NCI-H2196 (cell line): Measurements from ENCODE around the gene KLF16.

Experiments used
- DNase-seq: peaks from one replicate; lab custom pipeline; 2025; ENCODE audit not compliant: unreplicated experiment; lab: John Stamatoyannopoulos, UW

The KLF16 gene

DNA sequence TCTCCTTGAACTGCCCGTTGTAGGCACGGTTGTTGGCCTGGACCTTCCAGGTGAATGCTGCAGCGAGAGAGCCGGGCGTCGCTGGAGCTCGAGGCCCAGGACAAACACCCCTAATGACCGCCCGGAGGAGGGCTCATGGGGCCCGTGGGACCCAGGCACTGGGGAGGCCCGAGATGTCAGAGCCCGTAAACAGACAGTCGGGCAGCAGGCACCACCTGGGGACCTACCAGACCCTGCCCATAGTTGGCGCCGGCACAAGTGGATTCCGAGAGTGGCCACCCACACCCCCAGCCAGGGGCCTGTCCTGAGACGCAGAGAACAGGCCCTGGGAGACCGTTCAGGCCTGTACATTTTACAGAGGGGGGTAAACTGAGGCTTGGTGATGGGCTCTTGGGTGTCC lies 53.7 kb downstream of the KLF16 start:
- no peak for DNase-seq

DNA sequence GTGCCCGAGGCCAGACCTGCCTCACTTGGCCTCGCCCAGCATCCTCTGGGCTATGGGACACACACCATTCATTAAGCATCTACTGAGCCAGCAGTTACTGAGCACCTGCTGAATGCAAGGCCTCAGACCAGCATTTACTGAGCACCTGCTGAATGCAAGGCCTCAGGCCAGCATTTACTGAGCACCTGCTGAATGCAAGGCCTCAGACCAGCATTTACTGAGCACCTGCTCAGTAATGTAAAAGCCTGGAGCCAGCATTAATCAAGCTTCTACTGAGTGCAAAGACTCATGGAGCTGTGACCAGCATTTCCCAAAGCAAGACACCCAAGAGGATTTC lies 55.0 kb downstream of the KLF16 start:
- DNase-seq = no peak

DNA sequence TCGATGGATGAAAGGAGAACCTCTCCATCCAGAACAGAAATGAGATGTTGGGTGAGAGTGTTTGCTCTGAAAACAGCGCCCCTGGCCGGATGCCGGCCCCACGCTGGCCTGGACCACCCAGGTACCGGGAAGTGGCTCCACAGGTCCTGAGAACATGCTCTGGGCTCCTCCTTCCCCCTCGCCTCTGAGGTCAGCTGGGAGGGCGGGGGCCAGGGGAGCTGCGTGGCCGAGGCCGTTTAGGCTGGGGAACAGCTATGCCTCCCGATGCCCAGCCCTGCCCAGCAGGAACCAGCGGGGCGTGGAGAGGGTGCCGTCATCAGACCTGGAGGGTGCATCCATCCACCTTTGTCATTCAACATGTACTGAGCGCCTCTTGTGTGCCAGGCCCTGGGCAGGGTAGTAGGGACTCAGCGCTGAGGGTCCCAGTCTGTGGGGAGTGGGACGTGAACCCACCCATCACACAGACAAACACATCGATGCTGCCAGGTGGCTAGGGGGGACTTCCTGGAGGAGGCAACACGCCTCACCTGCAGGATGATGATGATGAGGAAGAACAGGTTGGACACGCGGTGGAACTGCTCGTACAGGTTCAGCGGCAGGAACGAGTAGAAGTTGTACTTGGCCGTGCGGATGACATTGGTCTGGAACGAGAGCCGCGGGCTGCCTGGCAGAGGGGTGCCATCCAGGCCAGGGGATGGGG lies 55.5 kb downstream of the KLF16 start:
- DNase-seq = no peak

DNA sequence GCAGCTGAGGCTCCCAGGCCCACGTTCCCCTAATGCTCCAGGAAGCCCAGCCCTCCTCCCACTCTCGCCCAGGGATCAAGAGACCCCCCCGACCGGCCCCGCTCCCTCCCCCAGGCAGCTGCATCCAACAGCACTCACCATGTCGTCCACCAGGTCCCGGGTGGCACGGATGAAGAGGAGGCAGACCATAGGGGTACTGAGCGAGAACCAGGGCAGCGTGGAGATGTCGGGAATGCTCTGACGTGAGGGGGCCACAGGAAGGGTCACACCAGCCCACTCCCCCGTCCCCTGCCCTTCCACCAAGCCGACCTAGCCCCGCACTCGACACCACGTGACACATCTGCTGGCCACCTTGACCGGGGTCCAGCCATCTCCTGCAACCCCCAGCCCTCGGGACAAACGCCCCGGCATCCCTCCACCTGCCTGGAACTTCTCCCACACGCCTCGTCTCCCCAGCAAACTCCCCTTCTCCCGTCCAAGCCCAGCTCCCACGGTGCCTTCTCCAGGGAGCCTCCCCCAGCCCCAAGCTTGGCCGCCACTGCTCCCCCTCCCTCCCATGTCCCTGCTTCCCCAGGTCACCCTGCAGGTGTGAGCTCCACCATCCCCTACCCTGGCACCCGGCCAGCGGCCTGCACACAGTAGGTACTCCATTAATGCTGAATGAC lies 56.2 kb downstream of the KLF16 start:
- DNase-seq = no peak

DNA sequence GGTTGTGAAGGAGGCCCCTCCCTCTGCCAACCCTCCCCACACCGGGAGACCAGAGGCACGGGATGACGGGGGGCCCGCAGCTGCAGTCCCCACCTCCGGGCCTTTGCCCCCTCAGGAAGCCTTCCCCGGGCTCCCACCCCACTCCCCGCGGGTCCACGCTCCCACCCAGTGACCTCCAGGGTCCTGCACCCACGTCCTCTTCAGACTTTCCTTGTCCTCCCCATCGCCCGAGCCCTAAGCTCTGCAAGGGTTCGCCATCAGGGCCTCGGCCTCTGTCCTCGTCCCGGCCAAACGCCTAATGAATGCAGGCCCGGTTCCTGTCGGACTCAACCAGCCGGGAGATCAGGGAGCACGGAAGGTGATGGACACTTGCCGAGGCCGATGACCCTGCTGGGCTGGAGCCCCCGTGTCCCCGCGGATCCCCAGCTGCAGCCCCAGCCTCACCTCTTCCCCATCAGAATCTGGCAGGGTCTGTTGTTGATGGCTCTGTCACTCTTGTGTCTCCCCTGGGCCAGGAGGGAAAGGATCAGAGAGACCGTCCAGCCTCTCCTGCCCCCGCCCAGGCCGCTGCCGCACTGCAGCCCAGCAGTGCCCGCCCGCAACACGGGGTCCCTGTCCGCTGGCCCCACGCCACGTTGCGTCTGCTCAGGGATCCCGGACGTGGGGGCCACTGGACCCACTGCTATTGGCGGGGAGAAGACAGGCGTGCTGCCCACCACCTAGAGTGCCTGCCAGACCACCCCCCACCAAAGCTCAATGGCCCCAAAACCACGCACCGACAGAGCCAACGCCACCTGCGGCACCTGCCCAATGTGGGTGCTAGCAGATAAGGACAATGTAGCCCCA lies 57.0 kb downstream of the KLF16 start:
- DNase-seq = no peak

DNA sequence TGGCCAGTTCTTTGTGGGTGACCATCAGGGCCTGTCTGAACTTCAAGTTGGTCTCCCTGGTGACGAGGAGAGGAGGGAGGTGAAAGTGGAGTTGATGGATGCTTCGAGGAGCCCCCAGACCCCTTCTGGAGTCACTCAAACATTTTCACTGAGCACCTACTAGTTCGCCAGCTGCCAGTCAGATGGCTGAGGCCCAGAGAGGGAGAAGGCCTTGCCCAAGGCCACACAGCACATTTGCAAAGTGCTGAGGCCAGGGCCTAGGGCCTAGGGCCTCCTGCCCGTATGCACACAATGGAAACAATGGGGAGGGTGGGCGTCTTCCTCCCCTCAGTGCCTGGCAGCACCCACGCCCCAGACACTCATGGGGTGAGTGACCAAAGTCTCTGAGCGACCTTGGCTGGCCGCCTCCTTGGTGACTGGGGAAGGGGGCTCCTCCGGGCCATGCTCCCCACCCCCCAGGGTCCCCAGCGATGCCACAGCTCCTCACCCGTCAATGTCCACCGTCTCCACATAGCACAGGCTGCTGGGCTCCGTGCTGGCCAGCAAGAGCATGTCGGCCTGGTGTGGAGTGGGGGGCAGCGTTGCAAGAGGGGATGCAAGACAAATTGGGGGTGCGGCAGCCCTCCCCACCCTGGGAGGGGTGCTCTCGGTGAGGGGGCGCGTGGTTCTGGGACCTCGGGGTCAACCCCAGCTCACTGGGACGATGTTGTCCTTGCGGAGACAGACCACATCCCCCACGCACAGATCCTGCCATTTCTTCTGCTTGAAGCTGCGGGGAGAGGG lies 57.8 kb downstream of the KLF16 start:
- DNase-seq = no peak

DNA sequence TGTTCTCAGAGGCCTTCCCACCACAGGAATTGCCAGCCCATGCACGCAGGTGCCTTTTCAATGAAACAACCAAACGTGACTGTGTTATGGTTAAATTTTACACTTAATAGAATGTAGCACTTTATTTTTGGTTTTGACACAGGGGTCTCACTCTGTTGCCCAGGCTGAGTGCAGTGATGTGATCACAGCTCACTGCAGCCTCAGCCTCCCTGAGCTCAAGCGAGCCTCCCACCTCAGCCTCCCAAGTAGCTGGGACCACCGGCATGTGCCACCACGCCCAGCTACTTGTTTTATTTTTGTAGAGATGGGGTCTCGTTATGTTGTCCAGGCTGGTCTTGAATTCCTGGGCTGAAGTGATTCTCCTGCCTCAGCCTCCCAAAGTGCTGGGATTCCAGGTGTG lies 58.5 kb downstream of the KLF16 start:
- no peak for DNase-seq
